H1 (cell line): ENCODE results near the gene SUMF1. TPM values are rescaled to one million over a fixed set of nuclear protein-coding genes. Genes with fewer than 3 reads are reported as not detected.

ENCODE experiments used
- CTCF ChIA-PET: fragments of 300-600 bp; sonication (Branson Sonifier 250); formaldehyde crosslinking; loops from one replicate; lab custom pipeline; 2021; ENCODE audit not compliant: partially characterized antibody; lab: Charles Lee
- POLR2A ChIA-PET: fragments of 300-600 bp; sonication (Branson Sonifier 250); formaldehyde crosslinking; loops from one replicate; lab custom pipeline; 2021; ENCODE audit warnings: inconsistent platforms; ENCODE audit not compliant: partially characterized antibody; lab: Charles Lee
- DNase-seq, 2 experiments: peaks; one replicate each; pipeline versions ENCODE4 v3.0.0 to v3.0.0-alpha.2; 2010 to 2022; ENCODE audit warnings: low spot score in 2 of 2, low read depth in 1 of 2, mixed read lengths in 1 of 2
- FAIRE-seq: peaks from 2 replicates; lab custom pipeline; 2011; peaks lifted over from hg19 to GRCh38; lab: Jason Lieb, UNC
- H2AFZ ChIP-seq: 2 replicates; pipeline ENCODE4 v1.8.1; 2012; ENCODE audit warnings: low read length, inconsistent platforms
- H2AK5ac ChIP-seq: 2 replicates; pipeline ENCODE4 v1.6.1; 2013; ENCODE audit warnings: low read depth, low read length
- H2BK120ac ChIP-seq: replicated peaks from 2 replicates; pipeline ENCODE3; 2013; ENCODE audit warnings: low read depth, low read length, inconsistent platforms
- H2BK12ac ChIP-seq: 2 replicates; pipeline ENCODE4 v1.6.1; 2013; ENCODE audit warnings: low read depth, low read length
- H2BK15ac ChIP-seq: 2 replicates; pipeline ENCODE4 v1.6.1; 2013; ENCODE audit warnings: low read length
- H2BK20ac ChIP-seq: 2 replicates; pipeline ENCODE4 v1.6.1; 2013; ENCODE audit warnings: low read length
- H2BK5ac ChIP-seq: 2 replicates; pipeline ENCODE4 v1.6.1; 2013; ENCODE audit warnings: low read depth, low read length
- H3K14ac ChIP-seq: 2 replicates; pipeline ENCODE4 v1.6.1; 2013; ENCODE audit warnings: inconsistent platforms; ENCODE audit not compliant: insufficient read length
- H3K18ac ChIP-seq: 2 replicates; pipeline ENCODE4 v1.6.1; 2013; ENCODE audit warnings: low read length; ENCODE audit errors: extremely low read depth
- H3K23ac ChIP-seq: 2 replicates; pipeline ENCODE4 v1.6.1; 2013; ENCODE audit warnings: inconsistent platforms; ENCODE audit not compliant: insufficient read length
- H3K23me2 ChIP-seq: 2 replicates; pipeline ENCODE4 v1.6.1; 2013; ENCODE audit warnings: low read depth, low read length
- H3K27ac ChIP-seq: 2 replicates; pipeline ENCODE4 v1.6.1; 2011; ENCODE audit warnings: low read depth, low read length, inconsistent platforms
- H3K27me3 ChIP-seq, 4 experiments: replicated peaks in 1 of 4; 1 replicate in 1 of 4; 2 replicates in 3 of 4; pipeline versions ENCODE4 v1.6.1 to v1.8.1; 2011 to 2013; ENCODE audit warnings: low read length in 3 of 4, mild to moderate bottlenecking in 3 of 4, inconsistent platforms in 2 of 4, mixed read lengths in 2 of 4, moderate library complexity in 1 of 4; ENCODE audit not compliant: control insufficient read depth in 3 of 4, insufficient read depth in 3 of 4; ENCODE audit errors: extremely low read depth in 1 of 4
- H3K36me3 ChIP-seq, 4 experiments: 2 replicates each; pipeline versions ENCODE4 v1.6.1 to v1.8.1; 2011 to 2013; ENCODE audit warnings: mild to moderate bottlenecking in 4 of 4, low read length in 3 of 4, moderate library complexity in 2 of 4, control low read depth in 1 of 4, inconsistent platforms in 1 of 4; ENCODE audit not compliant: insufficient read depth in 4 of 4, control insufficient read depth in 2 of 4
- H3K4ac ChIP-seq: replicated peaks from 2 replicates; pipeline ENCODE3; 2013; ENCODE audit warnings: low read length, low read depth, mixed read lengths, inconsistent platforms; ENCODE audit not compliant: insufficient read length
- H3K4me1 ChIP-seq, 4 experiments: replicated peaks in 1 of 4; 1 replicate in 1 of 4; 2 replicates in 3 of 4; pipeline versions ENCODE4 v1.6.1 to v1.8.1; 2011 to 2013; ENCODE audit warnings: low read length in 3 of 4, inconsistent platforms in 2 of 4, mixed read lengths in 1 of 4; ENCODE audit not compliant: insufficient read depth in 4 of 4, control insufficient read depth in 3 of 4
- H3K4me2 ChIP-seq, 2 experiments: 2 replicates each; pipeline versions ENCODE4 v1.6.1 to v1.8.1; 2011 to 2013; ENCODE audit warnings: low read depth in 2 of 2, low read length in 2 of 2, control low read depth in 1 of 2, inconsistent platforms in 1 of 2, mild to moderate bottlenecking in 1 of 2; ENCODE audit not compliant: insufficient read depth in 1 of 2
- H3K4me3 ChIP-seq, 4 experiments: fragments of 200-600, 300-600 bp in 1 of 4; sonication (generic), shearing (Covaris generic), sonication (Bioruptor Twin) in 1 of 4; 2 replicates each; pipeline versions ENCODE4 v1.5.1 to v1.8.1; 2011 to 2016; ENCODE audit warnings: low read length in 4 of 4, low read depth in 3 of 4, control low read depth in 2 of 4, inconsistent platforms in 2 of 4, mild to moderate bottlenecking in 2 of 4, mixed read lengths in 1 of 4, moderate library complexity in 1 of 4; ENCODE audit not compliant: insufficient read depth in 2 of 4; ENCODE audit errors: extremely low read depth in 1 of 4
- H3K56ac ChIP-seq: replicated peaks from 2 replicates; pipeline ENCODE3; 2013; ENCODE audit warnings: low read depth, mild to moderate bottlenecking, mixed read lengths, low read length, inconsistent platforms; ENCODE audit not compliant: insufficient read length
- H3K79me1 ChIP-seq: 2 replicates; pipeline ENCODE4 v1.6.1; 2013; ENCODE audit warnings: low read depth, low read length, control low read depth
- H3K79me2 ChIP-seq, 2 experiments: 2 replicates each; pipeline versions ENCODE4 v1.6.1 to v1.8.1; 2012 to 2013; ENCODE audit warnings: low read length in 2 of 2, mild to moderate bottlenecking in 2 of 2, inconsistent platforms in 1 of 2; ENCODE audit not compliant: insufficient read depth in 2 of 2, control insufficient read depth in 1 of 2
- H3K9ac ChIP-seq, 4 experiments: replicated peaks in 1 of 4; 1 replicate in 1 of 4; 2 replicates in 3 of 4; pipeline versions ENCODE4 v1.6.1 to v1.8.1; 2011 to 2013; ENCODE audit warnings: low read depth in 3 of 4, low read length in 3 of 4, control low read depth in 2 of 4, mild to moderate bottlenecking in 2 of 4, moderate library complexity in 2 of 4, inconsistent platforms in 1 of 4; ENCODE audit errors: extremely low read depth in 1 of 4
- H3K9me3 ChIP-seq, 2 experiments: 2 replicates each; pipeline versions ENCODE4 v1.6.1 to v1.8.1; 2012 to 2013; ENCODE audit warnings: mild to moderate bottlenecking in 2 of 2, moderate library complexity in 2 of 2, control low read depth in 1 of 2, inconsistent platforms in 1 of 2, low read depth in 1 of 2, low read length in 1 of 2, mixed read lengths in 1 of 2; ENCODE audit not compliant: insufficient read depth in 2 of 2
- H4K20me1 ChIP-seq, 2 experiments: replicated peaks in 1 of 2; 2 replicates each; pipeline versions ENCODE3 to v1.8.1; 2011 to 2013; ENCODE audit warnings: inconsistent platforms in 2 of 2, low read length in 2 of 2, mild to moderate bottlenecking in 1 of 2; ENCODE audit not compliant: insufficient read depth in 2 of 2, control insufficient read depth in 1 of 2
- H4K5ac ChIP-seq: 2 replicates; pipeline ENCODE4 v1.6.1; 2013; ENCODE audit warnings: low read length, low read depth, mixed read lengths, inconsistent platforms; ENCODE audit not compliant: insufficient read length
- H4K8ac ChIP-seq: 2 replicates; pipeline ENCODE4 v1.8.0; 2013; ENCODE audit warnings: mild to moderate bottlenecking, moderate library complexity, low read length, inconsistent platforms; ENCODE audit not compliant: insufficient read depth; ENCODE audit errors: extremely low read depth
- H4K91ac ChIP-seq: replicated peaks from 2 replicates; pipeline ENCODE3; 2013; ENCODE audit warnings: low read length, mixed read lengths, inconsistent platforms; ENCODE audit not compliant: insufficient read length
- ASH2L ChIP-seq: fragments of 200-600, 300-600 bp; sonication (generic); IDR thresholded peaks from one replicate; pipeline ENCODE4 v1.7.1; 2017; ENCODE audit warnings: low read length
- BRCA1 ChIP-seq: IDR thresholded peaks from 2 replicates; pipeline ENCODE4 v1.6.1; 2012; ENCODE audit warnings: low read depth, low read length, improper control_type of control experiment
- CEBPB ChIP-seq: IDR thresholded peaks from 2 replicates; pipeline ENCODE4 v1.6.1; 2012; ENCODE audit warnings: low read depth, low read length
- CHD2 ChIP-seq: IDR thresholded peaks from 2 replicates; pipeline ENCODE4 v1.6.1; 2012; ENCODE audit warnings: low read length, improper control_type of control experiment
- EZH2 ChIP-seq: fragments of 200-600 bp; sonication (generic); IDR thresholded peaks from 2 replicates; pipeline ENCODE4 v1.7.1; 2012; ENCODE audit warnings: low read depth, mild to moderate bottlenecking, moderate library complexity, low read length, inconsistent platforms; ENCODE audit not compliant: severe bottlenecking
- HDAC2 ChIP-seq, 2 experiments: fragments of 300-600 bp in 1 of 2; sonication (generic) in 1 of 2; IDR thresholded peaks; 2 replicates each; pipeline ENCODE4 v1.6.1; 2011 to 2012; ENCODE audit warnings: low read depth in 2 of 2, low read length in 2 of 2, mild to moderate bottlenecking in 2 of 2, moderate library complexity in 2 of 2, borderline replicate concordance in 1 of 2, inconsistent platforms in 1 of 2
- PHF8 ChIP-seq: fragments of 200-600 bp; sonication (generic); conservative IDR thresholded peaks from 2 replicates; pipeline ENCODE4 v1.7.1; 2012; ENCODE audit warnings: low read depth, mild to moderate bottlenecking, inconsistent platforms, low read length, moderate library complexity
- RNF2 ChIP-seq: fragments of 200-900, 300-1000 bp; sonication (generic); IDR thresholded peaks from 2 replicates; pipeline ENCODE4 v1.7.1; 2016; ENCODE audit warnings: borderline replicate concordance, low read depth, mild to moderate bottlenecking, antibody characterized with exemption, low read length; ENCODE audit not compliant: poor library complexity, severe bottlenecking; ENCODE audit errors: missing control alignments
- SIX5 ChIP-seq: IDR thresholded peaks from 2 replicates; pipeline ENCODE4 v1.6.1; 2011; ENCODE audit warnings: mild to moderate bottlenecking, low read depth, low read length
- TAF1 ChIP-seq: IDR thresholded peaks from 2 replicates; pipeline ENCODE4 v1.6.1; 2011; ENCODE audit warnings: mild to moderate bottlenecking, low read depth, low read length
- TEAD4 ChIP-seq: IDR thresholded peaks from 2 replicates; pipeline ENCODE4 v1.6.1; 2012; ENCODE audit warnings: low read depth, low read length, inconsistent platforms, mixed read lengths
- WGBS, 2 experiments: shearing (Covaris generic) in 1 of 2; methylation state at CpG; one replicate each; pipeline versions ENCODE4 v1.1.6 to v1.1.7; 2013 to 2015; ENCODE audit warnings: low lambda C conversion rate in 2 of 2, mixed read lengths in 2 of 2, inconsistent platforms in 1 of 2, low coverage in 1 of 2, missing lambda C conversion rate in 1 of 2; ENCODE audit not compliant: insufficient replicate concordance in 2 of 2, insufficient coverage in 1 of 2, insufficient read length in 1 of 2; ENCODE audit errors: extremely low coverage in 1 of 2, missing lambda C conversion rate in 1 of 2; 5-methylcytosine and 5-hydroxymethylcytosine counted together
- polyA plus RNA-seq, 7 experiments: library from polyadenylated mRNA; depleted of rRNA in 3 of 7; stranded (reverse) in 5 of 7; unstranded in 2 of 7; fragments of >200 nt in 5 of 7; fragments of 200-250 nt in 2 of 7; gene quantifications; 1 replicate in 5 of 7; 2 replicates in 1 of 7; 4 replicates in 1 of 7; pipeline versions ENCODE4 v1.2.1 to v1.2.3, GENCODE V29; 2011 to 2013; ENCODE audit warnings: missing spikeins in 2 of 7, mixed read lengths in 2 of 7
- total RNA-seq: library from RNA; stranded (reverse); fragmentation: NEBNext Ultra II Directional; extraction: Animal tissue kit (Norgen Biotek cat#: 25700); gene quantifications from 2 replicates; pipeline ENCODE4 v1.2.1, GENCODE V29; 2021

SUMF1 gene
- total and polyA plus RNA-seq, 2 of the 8 experiments (the other 6 are each of a cell fraction or from before 2014, with no cell fraction given) = 12.5 to 15.0 TPM

GRCh38 chr3:4332991-4333390 is 134.1 kb downstream of the SUMF1 start:
- H3K18ac ChIP-seq = no peak overlapping the region
- H2BK15ac ChIP-seq = peak overlapping the region; percentile 96; the same call in 1 of the 2 replicates
- TF ChIP-seq TEAD4 (no peak), SIX5 (no peak), CEBPB (no peak), EZH2 (no peak), BRCA1 (no peak), HDAC2 (IDR thresholded peaks at IDR 0.05; ENCODE audit: borderline replicate concordance in 1 of 2, low read depth in 2 of 2, low read length in 2 of 2) (no peak), RNF2 (no peak), ASH2L (no peak), TAF1 (no peak), CHD2 (no peak), PHF8 (no peak)
- no peak for FAIRE-seq
- 0 out of 2 replicates have a peak, but pooled peaks cover 2% of the 10 kb centered on the region for H3K23me2 ChIP-seq
- H2AK5ac ChIP-seq = peak overlapping the region; percentile 53; the same call in 1 of the 2 replicates
- H3K4ac ChIP-seq = no peak overlapping the region
- H2BK5ac ChIP-seq = no peak overlapping the region
- H4K8ac ChIP-seq = no peak overlapping the region
- no peak overlapping the region for H3K14ac ChIP-seq
- H3K79me2 ChIP-seq = no peaks in the 10 kb centered on the region
- DNase-seq = no peak
- H3K79me1 ChIP-seq = no peaks in the 10 kb centered on the region
- ChIA-PET POLR2A (interaction anchor here (1.5 kb wide), 1 partner anchor 25 kb away, joined by 4 read pairs; no protein-coding TSS in a partner anchor), CTCF (interaction anchor here (1.1 to 6.1 kb wide), 6 partner anchors 10 to 300 kb away, joined by 3 to 21 read pairs (median 5); no protein-coding TSS in a partner anchor)
- H3K4me1 ChIP-seq = peaks cover 1 to 11% (median 6%) of the 10 kb centered on the region in 4 experiments; a peak in 4 of 7 replicates
- H2BK20ac ChIP-seq = 0 out of 2 replicates have a peak overlapping the region, but pooled peaks have one; percentile 48
- peak overlapping the region; percentile 88; the same call in 1 of the 2 replicates for H2BK12ac ChIP-seq
- peaks cover 0 to 3% (median 0%) of the 10 kb centered on the region in 4 experiments; a peak in 1 of 8 replicates for H3K36me3 ChIP-seq
- H3K27me3 ChIP-seq = no peaks in the 10 kb centered on the region
- no peak overlapping the region for H3K4me2 ChIP-seq
- peak overlapping the region; percentile 33 for H3K56ac ChIP-seq
- no peak overlapping the region for H3K9ac ChIP-seq
- no peak overlapping the region for H4K5ac ChIP-seq
- no peak overlapping the region for H3K27ac ChIP-seq
- 87% methylated on average over 3 of the region's 3 CpGs; no CpG with 5 or more reads in 1 of the 2 experiments for WGBS, 2 experiments
- H3K4me3 ChIP-seq = no peak overlapping the region
- no peak overlapping the region for H2BK120ac ChIP-seq
- peaks cover 11 to 17% of the 10 kb centered on the region in 2 experiments; a peak in 3 of 4 replicates for H3K9me3 ChIP-seq
- H3K23ac ChIP-seq = no peak overlapping the region
- H2AFZ ChIP-seq = no peak overlapping the region
- no peak overlapping the region for H4K91ac ChIP-seq
- H4K20me1 ChIP-seq = no peaks in the 10 kb centered on the region
